Measurements from ENCODE around the gene MSL1.

Gene MSL1

GRCh38 chr17:40103071-40103661 is 18.6 kb upstream of the MSL1 start:
- H3K27ac ChIP-seq = no peak overlapping the region
- no peaks in the 10 kb centered on the region for H3K27me3 ChIP-seq (ENCODE audit: insufficient read depth, low read depth, severe bottlenecking)
- DNase-seq = no peak
- H3K4me3 ChIP-seq (ENCODE audit: low read depth, low read length) = no peak overlapping the region
- 0 out of 2 replicates have a peak, but pooled peaks cover 3% of the 10 kb centered on the region for H3K36me3 ChIP-seq
- no peak for TF ChIP-seq CTCF (IDR thresholded peaks at IDR 0.05; ENCODE audit: low read depth, low read length)
- no peaks in the 10 kb centered on the region for H3K9me3 ChIP-seq (ENCODE audit: severe bottlenecking)

GRCh38 chr17:40103688-40104087 is 18.1 kb upstream of the MSL1 start:
- H3K36me3 ChIP-seq = no peaks in the 10 kb centered on the region
- H3K27me3 ChIP-seq (ENCODE audit: insufficient read depth, low read depth, severe bottlenecking) = no peaks in the 10 kb centered on the region
- H3K4me3 ChIP-seq (ENCODE audit: low read depth, low read length) = no peak overlapping the region
- no peak for TF ChIP-seq CTCF (IDR thresholded peaks at IDR 0.05; ENCODE audit: low read depth, low read length)
- no peak for DNase-seq
- H3K9me3 ChIP-seq (ENCODE audit: severe bottlenecking) = no peaks in the 10 kb centered on the region
- H3K27ac ChIP-seq = no peak overlapping the region

GRCh38 chr17:40104594-40105486 is 16.9 kb upstream of the MSL1 start:
- Histone ChIP-seq H3K9me3 (ENCODE audit: severe bottlenecking) (no peaks in the 10 kb centered on the region), H3K4me3 (ENCODE audit: low read depth, low read length) (no peak overlapping the region), H3K27ac (no peak overlapping the region), H3K36me3 (no peaks in the 10 kb centered on the region), H3K27me3 (ENCODE audit: insufficient read depth, low read depth, severe bottlenecking) (no peaks in the 10 kb centered on the region)
- TF ChIP-seq CTCF (IDR thresholded peaks at IDR 0.05; ENCODE audit: low read depth, low read length) = no peak
- no peak for DNase-seq

- TF ChIP-seq CTCF (IDR thresholded peaks at IDR 0.05; ENCODE audit: low read depth, low read length) = no peak
- Histone ChIP-seq H3K27me3 (ENCODE audit: insufficient read depth, low read depth, severe bottlenecking) (no peaks in the 10 kb centered on the region), H3K9me3 (ENCODE audit: severe bottlenecking) (no peaks in the 10 kb centered on the region), H3K4me3 (ENCODE audit: low read depth, low read length) (no peak overlapping the region), H3K27ac (no peak overlapping the region; the same call in 1 of the 2 replicates), H3K36me3 (no peaks in the 10 kb centered on the region)
- no peak for DNase-seq
Measured at GRCh38 chr17:40105861-40106759, 15.7 kb upstream of the MSL1 start.

- DNase-seq = peak; percentile 44
- no peak overlapping the region; the same call in 1 of the 2 replicates for H3K27ac ChIP-seq
- H3K4me3 ChIP-seq (ENCODE audit: low read depth, low read length) = no peak overlapping the region
- no peaks in the 10 kb centered on the region for H3K36me3 ChIP-seq
- H3K9me3 ChIP-seq (ENCODE audit: severe bottlenecking) = no peaks in the 10 kb centered on the region
- TF ChIP-seq CTCF (IDR thresholded peaks at IDR 0.05; ENCODE audit: low read depth, low read length) = no peak
- H3K27me3 ChIP-seq (ENCODE audit: insufficient read depth, low read depth, severe bottlenecking) = no peaks in the 10 kb centered on the region
Measured at GRCh38 chr17:40106760-40107521, 14.8 kb upstream of the MSL1 start.
